Left colon (tissue), 2 donors: ENCODE results near the gene GYPC. TPM values are rescaled to one million over a fixed set of nuclear protein-coding genes. Genes with fewer than 3 reads are reported as not detected.

ENCODE experiments used
- ATAC-seq: fragments of 200-7000 bp; cut with Tn5 transposase; one replicate; pipeline ENCODE4 v1.9.1; 2020; ENCODE audit warnings: mild to moderate bottlenecking, moderate library complexity
- DNase-seq, 2 donors: peaks; one replicate each; pipeline ENCODE4 v3.0.0-alpha.2; 2020
- intact Hi-C, 2 donors: fragments of 100-400 bp; cut with DNase I in 1 of 2; cut with micrococcal nuclease in 1 of 2; formaldehyde crosslinking; loops; one replicate each; pipeline versions ENCODE4 v1.11.2 to v1.14.0; 2022; cut with DNase I, micrococcal nuclease
- total RNA-seq, 2 donors: library from RNA; stranded (reverse); fragmentation: NEBNext Ultra II Directional; extraction: Animal tissue kit (Norgen Biotek cat#: 25700); gene quantifications; one replicate each; pipeline ENCODE4 v1.2.1, GENCODE V29; 2021
- donor health status: DM: no; HTN: no; CAD: no.
- donor health status: DM: yes; HTN: yes; CAD: no.

The GYPC gene
- total RNA-seq, 2 donors from 2014 or later, result 7.2 to 20.5 TPM

DNA sequence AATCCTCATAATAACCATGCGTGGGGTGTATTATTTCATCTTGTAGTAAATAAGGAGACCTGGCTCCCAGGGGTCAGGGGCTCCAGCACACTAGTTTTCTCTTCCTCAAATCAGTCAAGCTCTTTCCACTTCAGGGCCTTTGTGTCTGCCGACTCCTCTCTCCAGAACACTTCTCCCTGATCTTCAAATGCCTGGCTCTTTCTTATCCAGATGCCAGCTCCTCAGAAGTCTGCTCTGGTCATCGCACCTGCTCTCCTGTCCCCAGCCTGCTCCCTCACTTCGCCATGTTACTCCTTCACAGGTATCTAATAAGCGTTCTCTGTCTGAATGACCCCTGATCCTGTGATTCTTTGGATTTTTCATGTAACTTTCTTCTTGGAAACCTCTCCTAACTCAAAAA is 62.0 kb downstream of the GYPC start:
- intact Hi-C loops, result no loop called here
- DNase-seq, result no peak
- no peak for ATAC-seq

DNA sequence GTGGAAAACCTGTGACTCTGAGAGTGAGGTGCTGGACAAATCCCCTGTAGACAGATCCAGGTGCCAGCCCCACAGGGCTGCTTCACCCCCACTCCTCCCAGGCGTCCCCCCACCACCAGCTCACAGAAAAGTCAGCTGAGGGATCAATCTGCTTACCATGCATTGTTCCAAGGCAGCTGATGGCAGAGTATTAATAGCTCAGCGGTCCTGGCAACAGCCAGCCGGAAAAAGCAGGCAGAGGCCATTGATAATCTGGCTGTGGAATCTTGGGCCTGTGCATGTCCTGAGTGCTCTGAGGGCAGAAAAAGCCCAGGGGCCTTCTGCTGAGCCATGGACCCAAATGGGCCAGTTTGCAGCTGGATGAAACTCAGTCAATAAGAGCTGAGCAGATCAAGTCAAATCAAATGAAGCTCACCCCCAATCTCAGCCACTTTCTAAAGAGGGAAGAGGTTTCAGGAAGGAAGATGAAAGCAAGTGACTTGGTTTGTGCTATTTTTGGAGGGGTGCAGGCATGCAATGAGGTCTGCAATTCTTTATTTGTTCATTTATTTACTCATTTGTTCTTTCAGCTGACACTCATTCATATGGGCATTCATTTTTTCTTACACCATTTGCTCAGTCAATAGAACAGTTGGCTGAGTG is 63.4 kb downstream of the GYPC start:
- ATAC-seq (no peak), DNase-seq (no peak)
- intact Hi-C loops, result no loop called here

DNA sequence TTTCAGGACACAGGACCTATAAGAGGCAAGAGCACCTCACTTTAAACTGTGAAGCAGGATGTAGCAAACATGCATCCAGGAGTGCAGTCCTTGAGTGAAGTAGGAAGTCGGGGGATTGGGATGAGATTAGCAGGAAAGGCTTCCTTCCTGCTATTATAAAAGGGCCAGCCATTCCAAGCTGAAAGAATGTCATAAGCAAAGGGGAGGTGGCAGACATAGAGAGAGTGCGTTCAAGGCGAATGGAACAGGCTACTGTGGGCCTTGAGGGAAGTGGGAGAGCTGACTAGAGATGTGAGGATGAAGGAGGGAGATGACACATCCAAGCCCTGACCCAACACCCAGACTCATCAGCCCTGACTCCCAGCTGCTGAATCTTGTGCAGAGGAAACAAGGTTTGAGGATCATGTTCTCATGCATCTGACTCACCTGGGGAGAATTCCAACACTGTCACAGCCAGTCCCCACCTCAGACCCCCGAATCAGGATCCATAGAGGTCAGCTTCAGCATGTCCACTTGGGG is 63.9 kb downstream of the GYPC start:
- ATAC-seq (no peak), DNase-seq (no peak)
- intact Hi-C loops, result no loop called here

DNA sequence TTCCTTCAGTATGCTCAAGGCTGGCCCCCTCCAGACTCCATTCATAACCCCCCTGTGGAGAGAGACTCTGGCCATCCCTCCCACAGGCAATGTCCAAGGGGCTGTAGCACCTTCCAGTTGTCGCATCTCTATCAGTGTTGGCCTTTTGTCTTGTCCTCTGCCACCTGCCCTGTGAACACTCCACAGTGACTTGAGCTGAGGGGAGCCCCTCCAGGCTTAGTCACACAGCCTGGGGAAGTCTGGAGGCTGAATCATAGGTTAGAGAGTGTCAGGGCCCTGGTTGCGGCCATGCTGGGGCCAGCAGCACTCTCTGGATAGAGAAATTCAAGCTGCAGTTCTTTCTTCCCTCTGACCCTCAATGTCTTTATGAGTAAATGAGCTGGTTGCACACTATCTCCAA is 64.7 kb downstream of the GYPC start:
- ATAC-seq, result no peak
- intact Hi-C loops, result no loop called here
- DNase-seq, result no peak

DNA sequence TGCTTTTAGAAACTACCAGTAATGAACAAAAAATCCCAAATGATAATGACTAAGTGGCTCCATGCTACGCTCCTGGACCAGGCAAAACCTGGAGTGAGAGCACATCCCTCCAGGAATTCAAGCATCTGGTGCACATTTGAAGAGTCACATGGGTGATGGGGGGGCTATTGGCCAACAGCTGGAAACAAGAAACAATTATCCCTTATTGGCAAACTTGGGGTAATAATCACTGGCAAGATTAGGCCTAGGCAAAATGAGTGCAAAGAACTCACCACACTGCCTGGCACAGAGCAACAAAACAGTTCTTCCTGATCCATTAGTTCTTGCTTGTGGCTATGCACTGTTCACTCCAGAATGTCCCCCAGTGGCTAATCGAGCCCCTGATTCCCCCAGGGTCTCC is 66.1 kb downstream of the GYPC start:
- intact Hi-C loops, result no loop called here
- DNase-seq (no peak), ATAC-seq (no peak)

DNA sequence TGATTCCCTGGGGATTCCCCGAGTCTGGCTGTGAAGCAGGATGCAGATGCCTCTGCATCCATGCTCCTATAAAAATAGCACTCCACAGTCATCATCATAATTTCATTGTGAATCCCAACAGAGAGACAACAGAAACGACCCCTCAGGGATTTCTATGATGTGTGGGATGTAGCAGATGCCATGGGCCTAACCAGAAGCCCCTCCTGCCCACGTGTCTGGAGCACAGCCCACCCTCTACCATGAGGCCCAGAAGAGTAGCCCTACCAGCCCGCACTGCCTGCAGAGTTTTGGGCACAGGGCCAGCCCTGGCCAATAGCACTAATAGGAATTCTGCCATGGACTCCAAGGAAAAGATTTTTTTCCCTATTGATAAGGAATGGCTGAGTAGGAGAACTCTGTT is 66.6 kb downstream of the GYPC start:
- ATAC-seq (no peak), DNase-seq (no peak)
- intact Hi-C loops, result no loop called here

DNA sequence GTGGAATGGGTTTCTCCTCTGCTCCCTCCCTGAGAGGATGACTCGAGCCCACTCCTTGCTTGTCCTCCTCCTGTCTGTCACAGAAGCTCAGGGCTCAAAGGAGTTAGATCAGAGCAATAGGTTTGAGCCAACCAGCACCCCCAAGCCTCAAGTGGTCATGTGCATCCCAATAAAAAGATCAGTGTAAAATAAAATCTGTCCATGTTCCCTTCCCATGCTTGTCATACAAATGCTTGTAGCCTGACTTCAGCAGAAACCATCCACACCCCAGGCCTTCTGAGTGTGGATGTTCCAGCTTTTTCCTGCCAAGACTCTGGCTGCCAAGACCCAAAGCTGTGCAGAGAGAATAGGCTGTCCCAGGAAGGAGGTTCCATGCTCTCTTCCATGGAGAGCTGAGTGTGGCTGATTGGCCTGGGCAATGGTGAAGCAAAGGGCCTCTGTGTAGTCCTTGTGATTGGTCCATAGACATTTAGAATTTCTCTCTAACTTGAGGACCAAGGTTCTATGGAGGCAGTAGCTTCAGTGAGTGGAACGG is 67.4 kb downstream of the GYPC start:
- no peak for ATAC-seq
- DNase-seq, result no peak
- intact Hi-C loops, result no loop called here

DNA sequence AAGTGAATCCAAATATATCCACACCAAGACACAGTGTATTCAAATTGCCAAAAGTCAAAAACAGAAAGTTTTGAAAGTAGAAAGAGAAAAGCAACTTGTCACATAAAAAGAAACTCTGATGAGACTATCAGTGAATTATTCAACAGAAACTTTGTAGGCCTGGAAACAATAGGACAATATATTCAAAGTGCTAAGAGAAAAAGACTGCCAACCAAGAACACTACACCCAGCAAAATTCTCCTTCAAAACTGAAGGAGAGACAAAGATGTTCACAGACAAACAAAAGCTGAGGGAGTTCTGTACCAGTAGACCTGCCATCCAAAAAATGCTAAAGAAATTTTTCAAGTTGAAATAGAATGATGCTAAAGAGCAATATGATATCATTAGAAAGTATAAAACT is 69.6 kb downstream of the GYPC start:
- DNase-seq, result no peak
- no peak for ATAC-seq

DNA sequence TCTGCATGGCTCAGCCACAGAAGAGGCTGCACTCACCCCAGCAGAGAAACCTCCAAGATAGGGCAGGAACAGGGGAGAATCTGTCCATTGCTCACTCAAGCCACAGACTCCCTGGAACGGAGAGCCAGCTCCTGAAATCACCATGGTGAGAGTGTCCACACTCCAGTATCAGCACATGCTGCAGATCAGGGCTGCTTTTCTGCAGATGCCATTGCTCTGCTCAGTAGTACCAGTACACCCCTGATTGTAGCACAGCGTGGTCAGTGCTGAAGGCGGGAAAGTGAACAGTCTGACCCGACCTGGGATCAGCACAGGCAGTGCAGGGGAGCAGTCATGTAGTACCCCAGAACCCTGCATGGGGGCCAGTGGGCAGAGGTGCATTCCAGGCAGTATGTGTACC is 73.9 kb downstream of the GYPC start:
- DNase-seq, result no peak
- intact Hi-C loops, result no loop called here
- ATAC-seq, result no peak

More for the DNA sequence above, 69.6 kb downstream of the GYPC start:
- intact Hi-C loops, result no loop called here

DNA sequence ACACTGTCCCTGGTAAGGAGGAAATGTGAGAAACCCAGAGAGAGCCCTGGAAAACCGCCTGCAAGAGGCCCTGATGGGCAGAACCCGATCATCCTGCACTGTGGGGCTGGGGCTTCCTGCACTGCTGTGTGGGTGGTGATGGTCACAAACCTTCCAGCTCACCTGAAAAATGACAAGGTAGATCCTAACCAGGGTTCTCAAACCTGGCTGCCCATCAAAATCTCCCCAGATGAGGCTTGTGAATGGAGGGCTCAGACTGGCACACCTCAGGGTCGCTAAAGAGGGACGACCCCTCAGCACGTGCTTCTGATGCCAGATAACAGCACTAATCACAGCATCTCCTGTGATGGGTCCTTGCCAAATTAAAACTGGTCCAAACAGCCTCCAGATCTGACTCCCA is 74.7 kb downstream of the GYPC start:
- intact Hi-C loops, result no loop called here
- no peak for DNase-seq
- ATAC-seq, result no peak

DNA sequence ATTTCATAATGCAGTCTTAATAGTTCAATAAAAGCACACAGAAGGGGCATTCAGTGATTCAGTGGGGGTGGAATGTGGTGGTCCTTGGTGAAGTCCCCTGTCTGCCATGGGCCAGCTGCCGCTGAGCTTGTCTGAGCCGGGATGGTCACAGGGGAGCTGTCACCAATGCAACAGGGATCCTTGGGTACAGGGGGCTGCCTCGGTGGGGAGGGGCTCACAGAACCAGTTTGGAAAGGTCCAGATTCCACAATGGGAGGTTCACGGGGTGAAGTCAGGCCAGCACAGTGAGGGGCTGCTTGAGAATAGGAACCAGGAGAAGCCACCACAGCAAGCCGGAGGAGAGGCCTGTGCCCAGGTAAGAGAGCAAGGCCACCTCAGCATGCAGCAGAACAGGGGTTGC is 75.4 kb downstream of the GYPC start:
- DNase-seq (no peak), ATAC-seq (no peak)
- intact Hi-C loops, result no loop called here

DNA sequence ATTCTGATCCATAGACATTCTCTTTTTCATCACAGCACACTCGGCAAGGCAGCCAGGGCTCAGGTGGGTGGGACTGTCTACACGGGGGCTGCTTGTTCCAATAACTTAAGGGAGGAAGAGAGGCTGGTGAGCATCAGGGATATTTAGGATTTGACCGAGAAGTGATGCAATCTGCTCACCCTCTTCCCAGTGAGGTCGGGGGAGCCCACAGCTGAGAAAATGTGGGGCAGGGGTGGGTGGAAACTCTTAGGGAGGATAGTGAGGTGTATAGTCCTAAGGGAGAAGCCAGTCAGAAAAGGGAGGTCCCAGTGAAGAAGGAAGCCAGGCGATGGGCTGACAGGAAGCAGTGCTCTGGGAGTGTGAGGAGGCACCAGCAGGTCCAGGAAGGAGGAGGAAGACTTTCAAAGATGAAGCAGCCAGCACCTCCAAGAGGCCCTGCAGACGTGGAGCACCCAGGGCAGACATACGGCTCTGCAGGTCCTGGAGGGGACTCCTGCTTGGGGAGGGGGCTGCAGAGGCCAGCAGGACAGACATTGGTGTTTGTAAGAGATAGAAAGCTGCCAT is 76.8 kb downstream of the GYPC start:
- intact Hi-C loops, result no loop called here
- no peak for ATAC-seq
- DNase-seq, result no peak

DNA sequence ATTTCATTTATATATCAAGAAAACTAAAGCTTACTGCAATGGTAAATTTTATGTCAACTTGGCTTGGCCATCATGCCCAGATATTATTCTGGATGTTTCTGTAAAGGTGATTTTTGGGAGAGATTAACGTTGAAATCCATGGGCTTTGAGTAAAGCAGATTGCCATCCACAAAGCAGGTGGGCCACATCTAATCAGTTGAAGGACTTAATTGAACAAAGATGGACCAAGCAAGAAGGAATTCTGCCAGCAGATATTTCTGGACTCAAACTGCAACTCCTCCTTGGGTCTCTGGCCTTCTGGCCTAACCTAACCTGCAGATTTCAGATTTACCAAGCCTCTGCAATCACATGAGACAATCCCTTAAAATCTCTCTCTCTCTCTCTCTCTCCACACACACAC is 77.8 kb downstream of the GYPC start:
- intact Hi-C loops, result no loop called here
- DNase-seq (no peak), ATAC-seq (no peak)

DNA sequence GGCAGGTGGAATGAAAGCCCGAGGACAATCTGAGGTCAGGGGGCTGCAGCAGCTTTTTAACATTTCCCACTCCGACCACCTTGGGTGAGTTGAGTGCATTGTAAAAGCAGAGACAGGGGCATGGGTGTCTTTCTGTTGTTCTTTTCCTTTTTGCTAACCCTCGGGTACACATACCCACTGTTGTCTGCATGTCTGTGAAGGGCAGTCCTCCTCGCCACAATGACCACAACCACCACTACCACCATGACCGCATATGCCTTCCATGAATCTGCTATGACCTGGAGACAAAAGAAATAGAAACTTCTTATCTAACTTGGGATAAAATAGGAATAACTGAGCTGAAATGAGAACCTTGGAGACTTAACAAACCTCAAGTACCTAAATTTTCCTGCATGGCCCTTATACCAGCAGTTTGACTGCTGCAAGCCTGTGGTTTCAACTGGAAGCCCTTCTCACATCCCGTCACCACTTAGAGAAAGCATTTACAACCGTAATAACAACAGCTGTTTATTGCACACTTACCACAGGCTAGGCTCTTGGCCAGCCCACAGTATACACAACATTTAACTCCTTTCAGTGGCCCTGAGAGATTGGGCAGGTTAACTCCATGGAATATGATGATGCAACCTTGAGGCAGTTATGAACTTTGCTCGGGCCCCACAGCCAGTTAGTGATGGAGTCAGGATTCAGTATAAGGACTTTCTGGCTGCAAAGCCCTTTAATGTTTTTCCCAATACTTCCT is 80.3 kb downstream of the GYPC start:
- ATAC-seq, result peak; percentile 100
- DNase-seq, result peak; percentile 54 to 56

DNA sequence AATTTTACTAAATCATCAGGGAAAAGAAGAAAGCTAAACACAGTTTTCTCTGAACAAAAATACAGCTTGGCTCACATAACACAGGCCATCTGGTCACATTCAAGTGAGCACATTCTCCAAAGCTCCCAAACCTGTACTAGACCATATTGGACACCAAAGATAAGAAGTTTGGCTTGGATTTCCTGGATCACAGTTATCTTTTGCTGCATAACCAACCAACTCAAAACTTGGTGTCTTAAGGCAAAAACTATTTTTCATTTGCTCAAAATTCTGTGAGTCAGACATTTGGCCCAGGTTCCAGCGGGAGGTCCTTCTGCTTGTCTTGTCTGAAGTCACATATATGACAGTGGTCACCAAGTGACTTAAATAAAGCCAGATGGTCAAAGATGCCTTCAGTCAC is 83.2 kb downstream of the GYPC start:
- ATAC-seq (no peak), DNase-seq (no peak)
- intact Hi-C loops, result no loop called here

More for the DNA sequence above, 80.3 kb downstream of the GYPC start:
- intact Hi-C loops, result no loop called here

DNA sequence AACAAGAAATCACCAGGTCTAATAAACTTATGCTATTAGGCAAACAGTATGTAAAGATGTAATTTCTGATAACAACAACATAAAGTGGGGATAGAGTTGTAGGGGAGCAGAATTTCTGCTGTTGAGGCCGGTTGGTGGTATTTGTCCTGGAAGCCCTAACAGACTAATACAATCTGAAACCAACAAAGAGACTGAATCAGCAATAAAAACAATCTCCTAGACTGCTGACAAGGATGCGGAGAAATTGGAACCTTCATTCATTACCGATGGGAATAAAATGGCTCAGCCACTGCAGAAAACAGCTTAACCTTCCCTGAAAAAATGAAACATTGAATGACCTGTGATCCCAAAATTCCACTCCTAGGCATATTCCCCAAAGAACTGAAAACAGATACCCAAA is 88.7 kb downstream of the GYPC start:
- intact Hi-C loops, result no loop called here
- no peak for ATAC-seq
- DNase-seq, result no peak
